Duodenal mucosa (tissue), 2 donors: ENCODE data around the gene UGP2.
A peak's percentile ranks its signal among the peaks of the same experiment; 100 is the strongest.

Source experiments
- H3K27ac ChIP-seq: one replicate; pipeline ENCODE4 v1.7.0; 2013; ENCODE audit warnings: low read depth, low read length
- H3K27me3 ChIP-seq, 2 donors: one replicate each; pipeline ENCODE4 v1.7.0; 2013; ENCODE audit warnings: low read length in 2 of 2, control low read depth in 1 of 2; ENCODE audit not compliant: insufficient read depth in 2 of 2, control insufficient read depth in 1 of 2
- H3K36me3 ChIP-seq, 2 donors: one replicate each; pipeline ENCODE4 v1.7.0; 2013; ENCODE audit warnings: low read length in 2 of 2, control low read depth in 1 of 2; ENCODE audit not compliant: insufficient read depth in 2 of 2, control insufficient read depth in 1 of 2
- H3K4me1 ChIP-seq, 2 donors: one replicate each; pipeline ENCODE4 v1.7.0; 2013; ENCODE audit warnings: low read length in 2 of 2, control low read depth in 1 of 2; ENCODE audit not compliant: insufficient read depth in 2 of 2, control insufficient read depth in 1 of 2
- H3K4me3 ChIP-seq, 2 donors: one replicate each; pipeline ENCODE4 v1.7.0; 2013; ENCODE audit warnings: low read length in 2 of 2, low read depth in 1 of 2
- H3K9ac ChIP-seq, 2 donors: one replicate each; pipeline ENCODE4 v1.7.0; 2013; ENCODE audit warnings: low read length in 2 of 2, low read depth in 1 of 2
- H3K9me3 ChIP-seq, 2 donors: one replicate each; pipeline ENCODE4 v1.7.0; 2013; ENCODE audit warnings: low read length in 2 of 2, control low read depth in 1 of 2; ENCODE audit not compliant: control insufficient read depth in 1 of 2

UGP2 gene

GRCh38 chr2:63861220-63861822 is 19.6 kb downstream of the UGP2 start:
- peaks cover 14 to 23% of the 10 kb centered on the region in 2 donors for H3K36me3 ChIP-seq
- H3K27me3 ChIP-seq = no peaks in the 10 kb centered on the region
- no peak overlapping the region for H3K9ac ChIP-seq
- H3K4me3 ChIP-seq = no peak overlapping the region
- H3K4me1 ChIP-seq = peaks cover 0 to 12% of the 10 kb centered on the region in 2 donors
- H3K27ac ChIP-seq = no peak overlapping the region
- H3K9me3 ChIP-seq = no peaks in the 10 kb centered on the region

- Histone ChIP-seq H3K4me3 (no peak overlapping the region), H3K36me3 (peaks cover 9 to 17% of the 10 kb centered on the region in 2 donors), H3K27ac (peak overlapping the region; percentile 8), H3K9ac (no peak overlapping the region), H3K9me3 (no peaks in the 10 kb centered on the region), H3K27me3 (no peaks in the 10 kb centered on the region), H3K4me1 (peaks cover 0 to 12% of the 10 kb centered on the region in 2 donors)
Measured at GRCh38 chr2:63862806-63863205, 21.1 kb downstream of the UGP2 start.

GRCh38 chr2:63863707-63864106 is 22.0 kb downstream of the UGP2 start:
- H3K36me3 ChIP-seq = peaks cover 6 to 13% of the 10 kb centered on the region in 2 donors
- H3K4me1 ChIP-seq = peaks cover 0 to 12% of the 10 kb centered on the region in 2 donors
- H3K27ac ChIP-seq = no peak overlapping the region

GRCh38 chr2:63865159-63865799 is 23.6 kb downstream of the UGP2 start:
- Histone ChIP-seq H3K4me1 (peaks cover 0 to 12% of the 10 kb centered on the region in 2 donors), H3K27ac (no peak overlapping the region)

More at GRCh38 chr2:63863707-63864106, 22.0 kb downstream of the UGP2 start:
- Histone ChIP-seq H3K27me3 (no peaks in the 10 kb centered on the region), H3K4me3 (no peak overlapping the region), H3K9me3 (no peaks in the 10 kb centered on the region), H3K9ac (no peak overlapping the region)

GRCh38 chr2:63866009-63866709 is 24.5 kb downstream of the UGP2 start:
- no peaks in the 10 kb centered on the region for H3K27me3 ChIP-seq
- H3K27ac ChIP-seq = no peak overlapping the region
- peaks cover 6 to 13% of the 10 kb centered on the region in 2 donors for H3K36me3 ChIP-seq
- H3K4me3 ChIP-seq = no peak overlapping the region
- no peak overlapping the region for H3K9ac ChIP-seq
- H3K4me1 ChIP-seq = peaks cover 0 to 12% of the 10 kb centered on the region in 2 donors
- H3K9me3 ChIP-seq = no peaks in the 10 kb centered on the region

More at GRCh38 chr2:63865159-63865799, 23.6 kb downstream of the UGP2 start:
- no peaks in the 10 kb centered on the region for H3K9me3 ChIP-seq
- no peak overlapping the region for H3K4me3 ChIP-seq
- no peaks in the 10 kb centered on the region for H3K27me3 ChIP-seq
- H3K9ac ChIP-seq = no peak overlapping the region
- H3K36me3 ChIP-seq = peaks cover 6 to 13% of the 10 kb centered on the region in 2 donors

- no peaks in the 10 kb centered on the region for H3K9me3 ChIP-seq
- no peak overlapping the region for H3K4me3 ChIP-seq
- H3K27me3 ChIP-seq = no peaks in the 10 kb centered on the region
- no peaks in the 10 kb centered on the region for H3K4me1 ChIP-seq
- no peak overlapping the region for H3K27ac ChIP-seq
- H3K9ac ChIP-seq = no peak overlapping the region
- peaks cover 16 to 23% of the 10 kb centered on the region in 2 donors for H3K36me3 ChIP-seq
Measured at GRCh38 chr2:63870679-63871078, 29.0 kb downstream of the UGP2 start.

GRCh38 chr2:63871864-63872263 is 30.2 kb downstream of the UGP2 start:
- H3K27ac ChIP-seq = no peak overlapping the region
- no peak overlapping the region for H3K9ac ChIP-seq
- peaks cover 17 to 24% of the 10 kb centered on the region in 2 donors for H3K36me3 ChIP-seq
- no peaks in the 10 kb centered on the region for H3K4me1 ChIP-seq
- H3K9me3 ChIP-seq = no peaks in the 10 kb centered on the region
- H3K4me3 ChIP-seq = no peak overlapping the region
- H3K27me3 ChIP-seq = no peaks in the 10 kb centered on the region

- Histone ChIP-seq H3K36me3 (peaks cover 17 to 24% of the 10 kb centered on the region in 2 donors), H3K27ac (no peak overlapping the region), H3K4me1 (no peaks in the 10 kb centered on the region), H3K4me3 (no peak overlapping the region), H3K27me3 (no peaks in the 10 kb centered on the region), H3K9me3 (no peaks in the 10 kb centered on the region), H3K9ac (no peak overlapping the region)
Measured at GRCh38 chr2:63872571-63873328, 31.1 kb downstream of the UGP2 start.

GRCh38 chr2:63874204-63875130 is 32.8 kb downstream of the UGP2 start:
- Histone ChIP-seq H3K27ac (no peak overlapping the region), H3K4me1 (no peaks in the 10 kb centered on the region), H3K4me3 (no peak overlapping the region), H3K9me3 (no peaks in the 10 kb centered on the region), H3K36me3 (peaks cover 17 to 24% of the 10 kb centered on the region in 2 donors), H3K9ac (no peak overlapping the region), H3K27me3 (no peaks in the 10 kb centered on the region)
